Neural progenitor cell (in vitro differentiated cells): ENCODE measurements around the gene LIAS.

Source experiments
- CTCF ChIP-seq: fragments of 200-600 bp; sonication (generic); IDR thresholded peaks from 2 replicates; pipeline ENCODE4 v1.5.1; 2017; ENCODE audit warnings: antibody characterized with exemption, mild to moderate bottlenecking
- EZH2 ChIP-seq: fragments of 200-600 bp; sonication (generic); IDR thresholded peaks from 2 replicates; pipeline ENCODE4 v1.6.1; 2017; ENCODE audit warnings: antibody characterized with exemption, mild to moderate bottlenecking, moderate library complexity
- EZH2phosphoT487 ChIP-seq: fragments of 200-600 bp; sonication (generic); IDR thresholded peaks from 2 replicates; pipeline ENCODE4 v1.6.1; 2017; ENCODE audit warnings: antibody characterized with exemption

GRCh38 chr4:39505581-39505980 is 46.7 kb downstream of the LIAS start:
- TF ChIP-seq CTCF (no peak), EZH2 (no peak), EZH2phosphoT487 (no peak)
